Measurements from ENCODE around the gene SLC46A3.

- TF ChIP-seq CTCF (IDR thresholded peaks at IDR 0.05; ENCODE audit: low read depth, low read length) (no peak), EZH2phosphoT487 (IDR thresholded peaks at IDR 0.05; ENCODE audit: low read depth) (no peak)
Measured at GRCh38 chr13:28653111-28653510, 65.7 kb downstream of the SLC46A3 start.
